ENCODE data around the gene PTPRG. TPM values are rescaled to one million over a fixed set of nuclear protein-coding genes. Genes with fewer than 3 reads are reported as not detected.

PTPRG gene
- total RNA-seq, 1 experiment from 2014 or later: 69.3 TPM

GRCh38 chr3:61699622-61700021, 138.3 kb downstream of the PTPRG start:
- Histone ChIP-seq H2BK20ac (ENCODE audit: low read depth, low read length, poor library complexity, severe bottlenecking) (no peak overlapping the region), H3K23me2 (ENCODE audit: insufficient read length, low read depth, low read length, poor library complexity, severe bottlenecking) (no peaks in the 10 kb centered on the region), H4K5ac (ENCODE audit: insufficient read length, low read depth, low read length) (no peak overlapping the region), H3K18ac (ENCODE audit: insufficient read length, low read depth, low read length) (no peak overlapping the region), H3K79me2 (ENCODE audit: insufficient read depth, low read length) (peaks cover 30% of the 10 kb centered on the region; the same call in 1 of the 2 replicates), H3K23ac (ENCODE audit: insufficient read length, low read depth, low read length) (no peak overlapping the region), H3K14ac (ENCODE audit: insufficient read depth, low read length) (no peak overlapping the region), H3K4ac (ENCODE audit: low read depth, low read length) (no peak overlapping the region), H2BK120ac (ENCODE audit: low read depth, low read length, poor library complexity, severe bottlenecking) (no peak overlapping the region), H2AFZ (ENCODE audit: low read length) (no peak overlapping the region), H2BK5ac (ENCODE audit: insufficient read length, low read length) (no peak overlapping the region), H3K9ac (ENCODE audit: extremely low read depth, insufficient read length, low read length) (no peak overlapping the region), H3K4me2 (ENCODE audit: insufficient read depth, insufficient read length, low read length) (peak overlapping the region; percentile 42), H4K20me1 (ENCODE audit: control insufficient read depth, insufficient read depth, insufficient read length) (no peaks in the 10 kb centered on the region), H3K56ac (ENCODE audit: insufficient read length, low read depth, low read length) (no peak overlapping the region), H3T11ph (ENCODE audit: low read length) (no peak overlapping the region), H2AK5ac (ENCODE audit: insufficient read length, low read length) (no peak overlapping the region), H3K4me1 (ENCODE audit: insufficient read depth, low read length) (peaks cover 26% of the 10 kb centered on the region), H3K27me3 (ENCODE audit: insufficient read depth, low read length) (no peaks in the 10 kb centered on the region), H3K79me1 (ENCODE audit: insufficient read depth, low read depth, low read length, poor library complexity, severe bottlenecking) (no peaks in the 10 kb centered on the region), H4K8ac (replicated peaks; ENCODE audit: insufficient read length, low read depth, low read length) (no peak overlapping the region), H2BK15ac (ENCODE audit: low read depth, low read length) (no peak overlapping the region), H3K9me3 (ENCODE audit: control insufficient read depth, low read depth, low read length) (no peaks in the 10 kb centered on the region), H3K27ac (ENCODE audit: insufficient read length, low read depth, low read length) (peak overlapping the region; percentile 98), H4K91ac (ENCODE audit: insufficient read length, low read depth, low read length) (no peak overlapping the region), H2BK12ac (ENCODE audit: insufficient read length, low read depth, low read length) (no peak overlapping the region)
- peak overlapping the region; percentile 97 to 100 (median 100) for H3K27ac Mint-ChIP-seq
- DNase-seq: no peak
- peak overlapping the region; percentile 41 to 58; a peak in 4 of 5 replicates for H3K4me3 Mint-ChIP-seq
- no peaks in the 10 kb centered on the region for H3K9me3 Mint-ChIP-seq
- H3K4me1 Mint-ChIP-seq: peaks cover 83 to 85% of the 10 kb centered on the region in 2 experiments
- no peak for TF ChIP-seq CTCF (conservative IDR thresholded peaks at IDR 0.05)
- peaks cover 0 to 2% (median 1%) of the 10 kb centered on the region in 3 experiments; a peak in 3 of 7 replicates for H3K36me3 Mint-ChIP-seq (ENCODE audit: insufficient read depth in 1 of 3, low read depth in 3 of 3)
- H3K27me3 Mint-ChIP-seq (ENCODE audit: low read depth): no peaks in the 10 kb centered on the region
